HG02642 (cell line): Measurements from ENCODE around the gene CLTB.

Experiments used
- ATAC-seq: cut with Tn5 transposase; IDR thresholded peaks from one replicate; pipeline ENCODE4 v1.9.1; 2021; ENCODE audit warnings: mild to moderate bottlenecking; ENCODE audit not compliant: unreplicated experiment, poor library complexity

CLTB gene

GRCh38 chr5:176359658-176360057 lies 56.7 kb downstream of the CLTB start:
- no peak for ATAC-seq

- no peak for ATAC-seq
Measured at GRCh38 chr5:176356179-176356566, 60.2 kb downstream of the CLTB start.

GRCh38 chr5:176355400-176356178 lies 60.8 kb downstream of the CLTB start:
- no peak for ATAC-seq

GRCh38 chr5:176353533-176353932 lies 62.8 kb downstream of the CLTB start:
- ATAC-seq: no peak

- no peak for ATAC-seq
Measured at GRCh38 chr5:176352116-176352878, 64.0 kb downstream of the CLTB start.

- no peak for ATAC-seq
Measured at GRCh38 chr5:176350416-176350815, 65.9 kb downstream of the CLTB start.

GRCh38 chr5:176342766-176343458 lies 73.4 kb downstream of the CLTB start:
- ATAC-seq: no peak
